SK-N-SH treated with all-trans-retinoic acid at 6 μM for 48 hours (cell line): Measurements from ENCODE around the gene GPR31.
"Not testable (repeated sequence)": the region's sequence is repeated elsewhere in the genome, so short reads cannot be mapped to it uniquely, and the experiment has no call there.

Experiments used
- GLIS3 ChIP-seq: fragments of 250-450 bp; sonication (Bioruptor Pico); IDR thresholded peaks from 2 replicates; pipeline ENCODE4 v1.5.0; 2020; ENCODE audit warnings: mild to moderate bottlenecking, moderate library complexity
- RARB ChIP-seq: fragments of 250-450 bp; sonication (Bioruptor Pico); IDR thresholded peaks from 2 replicates; pipeline ENCODE4 v1.8.0; 2021; ENCODE audit warnings: mild to moderate bottlenecking, moderate library complexity
- ZFP30 ChIP-seq: fragments of 450-650 bp; formaldehyde crosslinking; IDR thresholded peaks from 2 replicates; pipeline ENCODE4 v1.5.0; 2022; ENCODE audit warnings: mild to moderate bottlenecking, moderate library complexity
- TF ChIP-seq, protein P1 (sequence below): fragments of 250-450 bp; sonication (Bioruptor Pico); IDR thresholded peaks from 2 replicates; pipeline ENCODE4 v1.8.0; 2020; ENCODE audit warnings: mild to moderate bottlenecking, moderate library complexity, borderline replicate concordance

GRCh38 chr6:167181351-167181750 is 23.6 kb upstream of the GPR31 start:
- not testable (repeated sequence) for TF ChIP-seq RARB, GLIS3, ZFP30 (CRISPR knock-in tag)
- TF ChIP-seq, protein P1, sequence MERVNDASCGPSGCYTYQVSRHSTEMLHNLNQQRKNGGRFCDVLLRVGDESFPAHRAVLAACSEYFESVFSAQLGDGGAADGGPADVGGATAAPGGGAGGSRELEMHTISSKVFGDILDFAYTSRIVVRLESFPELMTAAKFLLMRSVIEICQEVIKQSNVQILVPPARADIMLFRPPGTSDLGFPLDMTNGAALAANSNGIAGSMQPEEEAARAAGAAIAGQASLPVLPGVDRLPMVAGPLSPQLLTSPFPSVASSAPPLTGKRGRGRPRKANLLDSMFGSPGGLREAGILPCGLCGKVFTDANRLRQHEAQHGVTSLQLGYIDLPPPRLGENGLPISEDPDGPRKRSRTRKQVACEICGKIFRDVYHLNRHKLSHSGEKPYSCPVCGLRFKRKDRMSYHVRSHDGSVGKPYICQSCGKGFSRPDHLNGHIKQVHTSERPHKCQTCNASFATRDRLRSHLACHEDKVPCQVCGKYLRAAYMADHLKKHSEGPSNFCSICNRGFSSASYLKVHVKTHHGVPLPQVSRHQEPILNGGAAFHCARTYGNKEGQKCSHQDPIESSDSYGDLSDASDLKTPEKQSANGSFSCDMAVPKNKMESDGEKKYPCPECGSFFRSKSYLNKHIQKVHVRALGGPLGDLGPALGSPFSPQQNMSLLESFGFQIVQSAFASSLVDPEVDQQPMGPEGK (CRISPR knock-in tag): not testable (repeated sequence)
